AG09309 (cell line): ENCODE measurements around the gene PDE4A.

ENCODE experiments used
- DNase-seq: peaks from one replicate; pipeline ENCODE4 v3.0.0-alpha.2; 2010; ENCODE audit warnings: low read depth
- H3K4me3 ChIP-seq: 2 replicates; pipeline ENCODE4 v1.5.1; 2011; ENCODE audit warnings: mild to moderate bottlenecking, low read depth, low read length, moderate library complexity; ENCODE audit not compliant: control insufficient read depth
- TF ChIP-seq, protein P1 (sequence below): IDR thresholded peaks from 2 replicates; pipeline ENCODE4 v1.5.1; 2011; ENCODE audit warnings: mild to moderate bottlenecking, low read depth, low read length, inconsistent platforms; ENCODE audit not compliant: insufficient read depth, control insufficient read depth; ENCODE audit errors: missing control alignments

The PDE4A gene

GRCh38 chr19:10510301-10510802, 90.0 kb downstream of the PDE4A start:
- H3K4me3 ChIP-seq, result no peak overlapping the region
- TF ChIP-seq, protein P1, sequence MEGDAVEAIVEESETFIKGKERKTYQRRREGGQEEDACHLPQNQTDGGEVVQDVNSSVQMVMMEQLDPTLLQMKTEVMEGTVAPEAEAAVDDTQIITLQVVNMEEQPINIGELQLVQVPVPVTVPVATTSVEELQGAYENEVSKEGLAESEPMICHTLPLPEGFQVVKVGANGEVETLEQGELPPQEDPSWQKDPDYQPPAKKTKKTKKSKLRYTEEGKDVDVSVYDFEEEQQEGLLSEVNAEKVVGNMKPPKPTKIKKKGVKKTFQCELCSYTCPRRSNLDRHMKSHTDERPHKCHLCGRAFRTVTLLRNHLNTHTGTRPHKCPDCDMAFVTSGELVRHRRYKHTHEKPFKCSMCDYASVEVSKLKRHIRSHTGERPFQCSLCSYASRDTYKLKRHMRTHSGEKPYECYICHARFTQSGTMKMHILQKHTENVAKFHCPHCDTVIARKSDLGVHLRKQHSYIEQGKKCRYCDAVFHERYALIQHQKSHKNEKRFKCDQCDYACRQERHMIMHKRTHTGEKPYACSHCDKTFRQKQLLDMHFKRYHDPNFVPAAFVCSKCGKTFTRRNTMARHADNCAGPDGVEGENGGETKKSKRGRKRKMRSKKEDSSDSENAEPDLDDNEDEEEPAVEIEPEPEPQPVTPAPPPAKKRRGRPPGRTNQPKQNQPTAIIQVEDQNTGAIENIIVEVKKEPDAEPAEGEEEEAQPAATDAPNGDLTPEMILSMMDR, result peak; percentile 72
- DNase-seq, result no peak

- H3K4me3 ChIP-seq, result no peak overlapping the region
- TF ChIP-seq, protein P1, result no peak
- DNase-seq, result no peak
These were observed 92.9 kb downstream of the PDE4A start for GRCh38 chr19:10513223-10513622.

DNA sequence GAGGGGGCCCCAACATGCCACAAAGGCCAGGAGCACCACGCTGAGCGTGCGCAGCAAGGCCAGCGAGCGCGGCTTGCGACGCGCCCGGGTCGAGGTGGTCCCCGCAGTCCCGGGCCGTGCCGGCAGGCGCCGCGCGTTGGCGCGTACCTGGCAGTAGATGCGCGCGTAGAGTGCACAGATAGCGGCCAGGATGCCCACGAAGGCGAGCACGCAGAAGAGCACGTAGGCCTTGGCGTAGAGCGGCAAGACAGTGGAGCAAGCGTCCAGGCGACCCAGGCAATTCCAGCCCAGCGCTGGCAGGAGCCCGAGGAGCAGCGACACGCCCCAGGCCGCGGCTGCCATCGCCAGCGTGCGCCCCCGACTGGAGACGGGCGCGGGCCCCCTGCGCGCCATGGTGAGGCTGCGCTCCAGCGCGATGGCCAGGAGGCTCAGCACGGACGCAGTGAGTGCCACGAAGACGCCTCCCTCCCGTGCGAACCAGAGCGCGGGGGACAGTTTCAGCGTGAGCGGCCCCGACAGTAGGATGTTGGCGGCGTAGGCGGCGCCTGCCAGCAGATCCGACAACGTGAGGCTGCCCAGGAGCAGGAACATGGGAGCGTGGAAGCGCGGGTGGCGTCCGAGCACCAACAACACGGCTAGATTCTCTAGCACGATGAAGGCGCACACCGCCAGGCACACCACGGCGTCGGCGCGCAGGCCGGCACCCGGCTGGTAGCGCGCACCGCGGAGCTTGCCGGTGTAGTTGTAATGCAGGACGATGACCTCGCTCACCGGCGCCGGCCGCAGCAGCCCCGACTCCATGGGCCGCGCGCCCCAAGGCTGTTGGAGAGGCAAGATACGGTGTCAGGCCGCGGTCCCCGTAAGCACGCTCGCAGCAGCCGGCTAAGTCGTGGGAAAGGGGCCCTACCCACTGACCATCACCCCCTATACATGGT, 94.1 kb downstream of the PDE4A start:
- TF ChIP-seq, protein P1, result no peak
- no peak overlapping the region for H3K4me3 ChIP-seq
- no peak for DNase-seq

- no peak for DNase-seq
- H3K4me3 ChIP-seq, result no peak overlapping the region
- TF ChIP-seq, protein P1, result no peak
These were observed 95.7 kb downstream of the PDE4A start for GRCh38 chr19:10516064-10516385.

DNA sequence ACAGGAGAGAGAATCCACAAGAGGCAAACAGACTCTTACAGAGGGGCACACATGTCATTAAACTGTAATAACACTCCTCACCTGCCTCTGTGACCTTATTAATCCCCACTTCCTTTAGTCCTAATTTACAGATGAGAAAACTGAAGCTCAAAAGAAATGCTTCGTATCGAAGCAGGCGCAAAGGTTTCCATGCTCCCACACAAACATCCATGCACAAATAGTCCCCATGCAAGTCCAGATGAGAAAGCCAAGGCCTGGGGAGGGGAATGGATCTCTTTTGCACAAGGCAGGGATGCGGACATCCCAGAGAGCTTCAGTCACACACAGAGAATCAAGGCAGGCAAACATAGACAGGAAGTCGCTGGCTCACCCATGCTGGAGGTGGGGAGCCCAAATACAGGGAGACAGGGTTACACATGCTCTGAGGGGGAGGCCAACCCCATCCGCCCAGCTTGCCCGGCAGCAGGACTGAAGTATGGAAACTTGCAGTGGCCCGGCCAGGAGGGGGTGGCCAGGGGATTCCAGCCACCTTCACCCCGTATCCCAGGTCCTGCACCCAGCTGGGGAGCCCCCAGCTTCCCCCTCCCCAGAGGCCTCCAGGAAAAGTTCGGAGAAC, 96.4 kb downstream of the PDE4A start:
- peak overlapping the region; percentile 41 for H3K4me3 ChIP-seq
- no peak for DNase-seq
- TF ChIP-seq, protein P1, result no peak

- H3K4me3 ChIP-seq, result peak within 1 kb of the TSS; percentile 41
- no peak for DNase-seq
- TF ChIP-seq, protein P1, result no peak
These were observed 97.0 kb downstream of the PDE4A start, which contains the start of gene S1PR5 for GRCh38 chr19:10517361-10517759. Gene S1PR5, minus strand, starts transcription at chr19:10517447. Its CDS starts 2,436 bp downstream, at chr19:10515011.
